PC-3 (cell line): Measurements from ENCODE around the gene HNRNPL. TPM values are rescaled to one million over a fixed set of nuclear protein-coding genes. Genes with fewer than 3 reads are reported as not detected.

Experiments
- ATAC-seq: fragments of 200-7000 bp; cut with Tn5 transposase; 2 replicates; pipeline ENCODE4 v1.9.1; 2020; ENCODE audit warnings: mild to moderate bottlenecking, moderate library complexity
- BruUV-seq: library from RNA; stranded (reverse); fragments of 400-500 nt; replicated peaks from 2 replicates; lab custom pipeline; 2021; lab: Mats Ljungman, UMichigan
- CTCF ChIA-PET: fragments of 300-600 bp; sonication (Branson Sonifier 250); formaldehyde crosslinking; loops from one replicate; lab custom pipeline; 2022; ENCODE audit warnings: antibody characterized with exemption; lab: Charles Lee
- POLR2A ChIA-PET: fragments of 300-600 bp; sonication (Branson Sonifier 250); formaldehyde crosslinking; loops from one replicate; lab custom pipeline; 2022; ENCODE audit warnings: antibody characterized with exemption; ENCODE audit not compliant: unreplicated experiment; lab: Charles Lee
- DNase-seq: peaks from one replicate; pipeline ENCODE4 v3.0.0-alpha.2; 2015
- H2AFZ ChIP-seq: fragments of 300-600 bp; sonication (generic); 2 replicates; pipeline ENCODE4 v1.6.0; 2016; ENCODE audit warnings: antibody characterized with exemption, low read length
- H3F3A ChIP-seq: fragments of 300-600 bp; sonication (generic); one replicate; pipeline ENCODE4 v1.6.0; 2017; ENCODE audit warnings: antibody characterized with exemption, low read length, control low read depth, mild to moderate bottlenecking; ENCODE audit not compliant: unreplicated experiment
- H3K27ac ChIP-seq: fragments of 300-600 bp; sonication (generic); 2 replicates; pipeline ENCODE4 v1.5.1; 2016; ENCODE audit warnings: mild to moderate bottlenecking, low read length
- H3K27me3 ChIP-seq: fragments of 300-600 bp; sonication (generic); 2 replicates; pipeline ENCODE4 v1.6.1; 2016; ENCODE audit warnings: low read length, mixed read lengths
- H3K36me3 ChIP-seq: fragments of 300-600 bp; sonication (generic); 2 replicates; pipeline ENCODE4 v1.6.1; 2016; ENCODE audit warnings: low read depth, mixed run types, low read length, mixed read lengths
- H3K4me1 ChIP-seq: fragments of 300-600 bp; sonication (generic); 2 replicates; pipeline ENCODE4 v1.5.1; 2016; ENCODE audit warnings: low read length; ENCODE audit not compliant: insufficient read depth
- H3K4me2 ChIP-seq: fragments of 300-600 bp; sonication (generic); 2 replicates; pipeline ENCODE4 v1.6.0; 2016; ENCODE audit warnings: low read length
- H3K4me3 ChIP-seq: fragments of 300-600 bp; sonication (generic); 2 replicates; pipeline ENCODE4 v1.5.1; 2016; ENCODE audit warnings: mild to moderate bottlenecking, low read length, mixed read lengths
- H3K79me2 ChIP-seq: fragments of 300-600 bp; sonication (generic); 2 replicates; pipeline ENCODE4 v1.6.1; 2017; ENCODE audit warnings: low read length, mixed read lengths
- H3K9ac ChIP-seq: fragments of 300-600 bp; sonication (generic); 2 replicates; pipeline ENCODE4 v1.6.0; 2016; ENCODE audit warnings: mild to moderate bottlenecking, low read length
- H3K9me2 ChIP-seq: fragments of 300-600 bp; sonication (generic); replicated peaks from 2 replicates; pipeline ENCODE4 v1.6.1; 2016; ENCODE audit warnings: mixed run types, low read length, mixed read lengths
- H3K9me3 ChIP-seq: fragments of 300-600 bp; sonication (generic); 2 replicates; pipeline ENCODE4 v1.6.1; 2016; ENCODE audit warnings: low read length, mixed read lengths
- H4K20me1 ChIP-seq: fragments of 300-600 bp; sonication (generic); 2 replicates; pipeline ENCODE4 v1.6.1; 2016; ENCODE audit warnings: low read length, mixed read lengths
- CTCF ChIP-seq: fragments of 300-600 bp; sonication (generic); conservative IDR thresholded peaks from 2 replicates; pipeline ENCODE4 v1.5.1; 2017; ENCODE audit warnings: antibody characterized with exemption, low read depth, mild to moderate bottlenecking, low read length
- EZH2 ChIP-seq: fragments of 300-600 bp; sonication (generic); IDR thresholded peaks from one replicate; pipeline ENCODE4 v1.6.1; 2017; ENCODE audit warnings: antibody characterized with exemption, mild to moderate bottlenecking, low read length; ENCODE audit not compliant: unreplicated experiment
- EZH2phosphoT487 ChIP-seq: fragments of 300-600 bp; sonication (generic); IDR thresholded peaks from 2 replicates; pipeline ENCODE4 v1.6.1; 2018; ENCODE audit warnings: mild to moderate bottlenecking, antibody characterized with exemption, low read length, borderline replicate concordance
- intact Hi-C: fragments of 100-400 bp; cut with micrococcal nuclease; formaldehyde crosslinking; loops from 2 replicates; pipeline ENCODE4 v1.9.0; 2023
- total RNA-seq: library from RNA; depleted of rRNA; stranded (reverse); fragments of >200 nt; gene quantifications from 2 replicates; pipeline ENCODE4 v1.2.3, GENCODE V29; 2014

The HNRNPL gene
- total RNA-seq, 1 experiment from 2014 or later, result 315 TPM

DNA sequence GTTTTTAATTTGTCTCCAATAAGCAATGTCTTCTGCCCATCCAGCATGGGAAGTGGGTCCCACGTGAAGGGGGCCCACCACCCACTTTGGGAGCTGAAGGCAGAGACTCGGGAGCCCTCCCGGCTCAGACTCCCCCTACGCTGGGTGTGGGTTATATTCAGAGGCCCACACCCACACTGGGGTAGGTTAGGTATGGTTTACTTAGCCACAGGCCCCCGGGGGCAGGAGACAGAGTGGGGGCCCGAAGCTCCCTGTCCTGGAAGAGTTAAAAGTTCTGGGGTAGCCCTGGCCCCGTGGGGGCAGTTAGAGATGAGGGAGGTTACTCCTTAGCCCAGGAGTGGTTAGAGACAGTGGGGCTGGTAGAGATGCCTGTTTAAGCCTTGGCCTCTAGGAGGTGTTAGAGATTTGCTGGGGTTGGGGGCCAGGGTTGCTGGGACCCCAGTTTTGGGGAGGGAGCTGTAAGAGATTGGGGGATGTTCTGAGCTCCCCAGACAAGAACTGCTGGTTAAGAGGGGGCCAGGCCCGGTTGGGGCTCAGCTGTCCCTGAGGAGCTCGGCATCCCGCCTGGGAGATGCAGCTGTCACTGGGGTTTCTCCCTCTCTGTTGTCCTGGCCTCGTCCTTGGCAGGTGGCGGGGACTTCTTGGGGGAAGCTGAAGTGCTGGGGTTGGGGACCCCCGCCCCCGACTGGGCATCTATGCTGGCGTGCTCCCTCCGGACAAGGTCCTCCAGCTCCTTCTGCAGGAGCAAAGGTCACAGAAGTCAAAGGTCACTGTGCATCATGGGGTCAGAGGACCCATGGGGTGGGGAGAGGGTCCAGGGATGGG is 29.0 kb upstream of the HNRNPL start:
- TF ChIP-seq EZH2phosphoT487 (no peak), CTCF (no peak), EZH2 (no peak)
- Histone ChIP-seq H2AFZ (no peak overlapping the region), H3K27ac (no peak overlapping the region), H3K9me2 (no peaks in the 10 kb centered on the region), H4K20me1 (no peaks in the 10 kb centered on the region), H3K4me2 (no peak overlapping the region), H3K4me1 (no peaks in the 10 kb centered on the region), H3K36me3 (no peaks in the 10 kb centered on the region), H3K4me3 (no peak overlapping the region), H3K9ac (no peak overlapping the region), H3K27me3 (no peaks in the 10 kb centered on the region), H3K79me2 (no peaks in the 10 kb centered on the region), H3F3A (no peaks in the 10 kb centered on the region), H3K9me3 (no peaks in the 10 kb centered on the region)
- intact Hi-C loops, result no loop called here
- BruUV-seq, result TSS peak; percentile 78
- POLR2A ChIA-PET, result no interaction called here
- CTCF ChIA-PET, result no interaction called here
- ATAC-seq, result no peak
- no peak for DNase-seq

DNA sequence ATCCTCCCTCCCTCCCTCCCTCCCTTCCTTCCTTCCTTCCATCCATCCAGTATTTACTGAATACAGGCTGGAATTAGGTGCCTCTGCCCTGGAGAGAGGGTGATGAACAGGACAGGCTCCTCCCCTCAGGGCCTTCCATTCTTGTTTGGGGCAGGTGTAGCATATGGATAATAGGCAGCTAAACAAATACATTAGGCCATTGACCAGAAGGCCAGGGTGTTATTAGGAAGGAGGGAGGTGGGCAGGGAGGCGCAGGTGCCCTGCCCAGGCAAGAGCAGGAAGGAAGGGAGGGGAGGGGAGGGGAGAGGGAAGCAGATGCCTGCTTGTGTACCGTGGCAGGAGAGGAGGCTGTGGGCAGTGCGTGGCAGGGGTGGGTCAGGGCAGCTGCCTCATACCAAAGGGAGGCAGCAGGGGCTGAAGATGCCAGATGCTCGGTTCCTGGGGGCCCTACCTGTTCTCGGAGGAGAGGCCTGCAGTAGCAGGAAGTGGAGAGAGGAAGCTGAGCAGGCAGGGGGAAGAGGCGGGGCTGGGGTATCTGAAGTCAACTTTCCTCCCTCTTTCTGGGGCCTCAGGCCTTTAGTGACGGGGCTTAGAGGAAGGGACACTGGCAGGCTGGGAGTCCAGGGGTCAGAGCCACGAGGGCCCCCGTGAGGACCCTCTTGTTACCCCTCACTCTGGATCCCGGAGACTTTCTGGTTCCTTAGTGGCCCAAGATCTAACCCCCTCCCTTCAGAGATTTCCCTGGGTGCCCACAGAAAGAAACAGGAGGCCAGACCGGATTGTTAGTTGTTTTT is 28.2 kb upstream of the HNRNPL start, which contains the start of gene RINL:
Gene RINL, minus strand, starts transcription at position 495 of the 794 bp plus-strand sequence. CDS start 1,533 bp downstream, outside the sequence.
- DNase-seq (no peak), ATAC-seq (peak; percentile 46)
- POLR2A ChIA-PET, result no interaction called here

More for the DNA sequence above, 28.2 kb upstream of the HNRNPL start, which contains the start of gene RINL:
- H4K20me1 ChIP-seq, result no peaks in the 10 kb centered on the region
- no peak within 1 kb of the TSS for H3K4me3 ChIP-seq
- no TSS peak for BruUV-seq
- H3K4me1 ChIP-seq, result no peaks in the 10 kb centered on the region
- H3K9me3 ChIP-seq, result no peaks in the 10 kb centered on the region
- no peak within 1 kb of the TSS for H3K9ac ChIP-seq
- no peaks in the 10 kb centered on the region for H3F3A ChIP-seq
- H3K79me2 ChIP-seq, result no peaks in the 10 kb centered on the region
- H3K9me2 ChIP-seq, result no peaks in the 10 kb centered on the region
- TF ChIP-seq EZH2 (no peak), EZH2phosphoT487 (no peak), CTCF (no peak)
- CTCF ChIA-PET, result no interaction called here
- H3K4me2 ChIP-seq, result no peak within 1 kb of the TSS
- intact Hi-C loops, result no loop called here
- no peaks in the 10 kb centered on the region for H3K27me3 ChIP-seq
- no peak within 1 kb of the TSS for H3K27ac ChIP-seq
- H3K36me3 ChIP-seq, result no peaks in the 10 kb centered on the region
- H2AFZ ChIP-seq, result no peak within 1 kb of the TSS
